Retinal pigment epithelial cell (primary cell): ENCODE results near the gene SLC44A5.
"Not testable (repeated sequence)": the region's sequence is repeated elsewhere in the genome, so short reads cannot be mapped to it uniquely, and the experiment has no call there.

Experiments
- DNase-seq: peaks from one replicate; pipeline ENCODE4 v3.0.0-alpha.2; 2010; ENCODE audit warnings: low read depth
- H3K4me3 ChIP-seq: 2 replicates; pipeline ENCODE4 v1.5.1; 2011; ENCODE audit warnings: mild to moderate bottlenecking, low read length, control low read depth, moderate library complexity
- CTCF ChIP-seq: conservative IDR thresholded peaks from 2 replicates; pipeline ENCODE4 v1.5.1; 2011; ENCODE audit warnings: low read depth, low read length, control low read depth, inconsistent platforms

The SLC44A5 gene

GRCh38 chr1:75614399-75614756 is 3.5 kb upstream of the SLC44A5 start:
- H3K4me3 ChIP-seq, result peak overlapping the region; percentile 80
- TF ChIP-seq CTCF, result no peak
- peak; percentile 49 for DNase-seq

GRCh38 chr1:75613916-75614315 is 3.0 kb upstream of the SLC44A5 start:
- DNase-seq, result no peak
- H3K4me3 ChIP-seq, result peak overlapping the region; percentile 80
- no peak for TF ChIP-seq CTCF

- DNase-seq, result no peak
- H3K4me3 ChIP-seq, result no peak overlapping the region
- no peak for TF ChIP-seq CTCF
These were observed 2.1 kb upstream of the SLC44A5 start for GRCh38 chr1:75612976-75613375.

GRCh38 chr1:75602486-75602885 is 8.4 kb downstream of the SLC44A5 start:
- no peak for TF ChIP-seq CTCF

GRCh38 chr1:75600781-75601180 is 10.1 kb downstream of the SLC44A5 start:
- no peak overlapping the region for H3K4me3 ChIP-seq
- DNase-seq, result no peak
- no peak for TF ChIP-seq CTCF

More at GRCh38 chr1:75602486-75602885, 8.4 kb downstream of the SLC44A5 start:
- no peak overlapping the region for H3K4me3 ChIP-seq
- no peak for DNase-seq

GRCh38 chr1:75594327-75594726 is 16.6 kb downstream of the SLC44A5 start:
- DNase-seq, result no peak
- H3K4me3 ChIP-seq, result no peak overlapping the region
- TF ChIP-seq CTCF, result no peak

- H3K4me3 ChIP-seq, DNase-seq: not testable (repeated sequence)
These were observed 17.5 kb downstream of the SLC44A5 start for GRCh38 chr1:75593457-75593856.

- H3K4me3 ChIP-seq, result no peak overlapping the region
- no peak for TF ChIP-seq CTCF
- no peak for DNase-seq
These were observed 21.3 kb downstream of the SLC44A5 start for GRCh38 chr1:75589637-75590036.
